SK-N-SH treated with all-trans-retinoic acid at 6 μM for 48 hours (cell line): ENCODE measurements around the gene CTIF.

Experiments
- ATAC-seq: fragments of 200-7000 bp; cut with Tn5 transposase; 3 replicates; pipeline ENCODE4 v1.9.1; 2020; ENCODE audit warnings: mild to moderate bottlenecking, moderate library complexity
- ARNTL ChIP-seq: fragments of 450-650 bp; formaldehyde crosslinking; IDR thresholded peaks from 2 replicates; pipeline ENCODE4 v1.5.0; 2020; ENCODE audit warnings: low read depth, mild to moderate bottlenecking, moderate library complexity, borderline replicate concordance
- BACH2 ChIP-seq: fragments of 250-450 bp; sonication (Bioruptor Pico); IDR thresholded peaks from 2 replicates; pipeline ENCODE4 v1.9.0; 2021; ENCODE audit warnings: mild to moderate bottlenecking, borderline replicate concordance
- CREB5 ChIP-seq: fragments of 250-450 bp; sonication (Bioruptor Pico); IDR thresholded peaks from 2 replicates; pipeline ENCODE4 v1.5.1; 2020; ENCODE audit warnings: low read depth, mild to moderate bottlenecking, moderate library complexity
- CSDC2 ChIP-seq: fragments of 250-450 bp; sonication (Bioruptor Pico); IDR thresholded peaks from 2 replicates; pipeline ENCODE4 v1.5.0; 2020; ENCODE audit warnings: mild to moderate bottlenecking, moderate library complexity
- CSRNP3 ChIP-seq: fragments of 250-450 bp; sonication (Bioruptor Pico); IDR thresholded peaks from 2 replicates; pipeline ENCODE4 v1.5.1; 2021; ENCODE audit warnings: mild to moderate bottlenecking, moderate library complexity
- ESRRG ChIP-seq: fragments of 250-450 bp; sonication (Bioruptor Pico); IDR thresholded peaks from 2 replicates; pipeline ENCODE4 v1.6.1; 2021; ENCODE audit warnings: mild to moderate bottlenecking
- GLIS3 ChIP-seq: fragments of 250-450 bp; sonication (Bioruptor Pico); IDR thresholded peaks from 2 replicates; pipeline ENCODE4 v1.5.0; 2020; ENCODE audit warnings: mild to moderate bottlenecking, moderate library complexity
- ISL1 ChIP-seq: fragments of 250-450 bp; sonication (Bioruptor Pico); IDR thresholded peaks from 2 replicates; pipeline ENCODE4 v2.1.2; 2022; ENCODE audit warnings: mild to moderate bottlenecking, moderate library complexity
- OSR1 ChIP-seq: fragments of 250-450 bp; sonication (Bioruptor Pico); IDR thresholded peaks from 2 replicates; pipeline ENCODE4 v1.8.0; 2022; ENCODE audit warnings: moderate library complexity, mild to moderate bottlenecking, inconsistent platforms
- POU6F1 ChIP-seq: fragments of 250-450 bp; sonication (Bioruptor Pico); IDR thresholded peaks from 2 replicates; pipeline ENCODE4 v1.8.0; 2021; ENCODE audit warnings: low read depth, mild to moderate bottlenecking, moderate library complexity, borderline replicate concordance
- PPARA ChIP-seq: fragments of 250-450 bp; sonication (Bioruptor Pico); IDR thresholded peaks from 2 replicates; pipeline ENCODE4 v1.5.0; 2020; ENCODE audit warnings: mild to moderate bottlenecking, borderline replicate concordance
- RARB ChIP-seq: fragments of 250-450 bp; sonication (Bioruptor Pico); IDR thresholded peaks from 2 replicates; pipeline ENCODE4 v1.8.0; 2021; ENCODE audit warnings: mild to moderate bottlenecking, moderate library complexity
- SNAI2 ChIP-seq: fragments of 250-450 bp; sonication (Bioruptor Pico); IDR thresholded peaks from 2 replicates; pipeline ENCODE4 v1.5.0; 2020; ENCODE audit warnings: mild to moderate bottlenecking, moderate library complexity
- TCF4 ChIP-seq: fragments of 250-450 bp; sonication (Bioruptor Pico); IDR thresholded peaks from 2 replicates; pipeline ENCODE4 v1.8.0; 2021; ENCODE audit warnings: mild to moderate bottlenecking, moderate library complexity, borderline replicate concordance
- TOX ChIP-seq: fragments of 250-450 bp; sonication (Bioruptor Pico); IDR thresholded peaks from 2 replicates; pipeline ENCODE4 v1.8.0; 2021; ENCODE audit warnings: mild to moderate bottlenecking, moderate library complexity, borderline replicate concordance
- ZC3H10 ChIP-seq: fragments of 250-450 bp; sonication (Bioruptor Pico); IDR thresholded peaks from 2 replicates; pipeline ENCODE4 v1.5.1; 2021; ENCODE audit warnings: mild to moderate bottlenecking, moderate library complexity
- ZFP3 ChIP-seq: fragments of 250-450 bp; sonication (Bioruptor Pico); IDR thresholded peaks from 2 replicates; pipeline ENCODE4 v1.5.0; 2020; ENCODE audit warnings: mild to moderate bottlenecking, moderate library complexity
- ZFP30 ChIP-seq: fragments of 450-650 bp; formaldehyde crosslinking; IDR thresholded peaks from 2 replicates; pipeline ENCODE4 v1.5.0; 2022; ENCODE audit warnings: mild to moderate bottlenecking, moderate library complexity
- ZNF70 ChIP-seq: fragments of 450-650 bp; formaldehyde crosslinking; IDR thresholded peaks from 2 replicates; pipeline ENCODE4 v1.5.0; 2020; ENCODE audit warnings: mild to moderate bottlenecking, moderate library complexity
- ZNF8 ChIP-seq: fragments of 450-650 bp; formaldehyde crosslinking; IDR thresholded peaks from 2 replicates; pipeline ENCODE4 v1.5.0; 2020; ENCODE audit warnings: mild to moderate bottlenecking, moderate library complexity
- TF ChIP-seq, protein P1 (sequence below): fragments of 250-450 bp; sonication (Bioruptor Pico); IDR thresholded peaks from 2 replicates; pipeline ENCODE4 v1.8.0; 2020; ENCODE audit warnings: mild to moderate bottlenecking, moderate library complexity, borderline replicate concordance

The CTIF gene

DNA sequence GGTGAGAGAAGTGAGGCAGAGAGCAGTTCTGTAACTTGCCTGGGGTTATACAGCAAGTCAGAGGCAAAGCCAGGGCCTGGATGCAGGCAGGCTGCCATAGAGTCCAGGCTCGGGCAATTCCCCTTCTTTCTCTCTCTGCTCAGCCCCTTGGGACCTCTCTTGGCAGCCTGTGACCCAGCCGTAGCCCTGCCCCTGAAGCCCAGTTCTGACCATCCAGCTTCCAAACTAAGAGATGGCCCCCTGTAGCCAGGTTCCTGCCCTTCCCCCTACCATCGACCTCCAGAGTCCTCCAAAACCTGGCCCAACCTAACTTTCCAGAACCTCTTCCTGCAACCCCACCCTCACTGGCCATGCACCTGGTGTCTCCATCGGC, 201.2 kb downstream of the CTIF start:
- no peak for TF ChIP-seq ZNF8 (CRISPR knock-in tag)
- no peak for TF ChIP-seq CSDC2
- no peak for TF ChIP-seq ARNTL
- TF ChIP-seq, protein P1, sequence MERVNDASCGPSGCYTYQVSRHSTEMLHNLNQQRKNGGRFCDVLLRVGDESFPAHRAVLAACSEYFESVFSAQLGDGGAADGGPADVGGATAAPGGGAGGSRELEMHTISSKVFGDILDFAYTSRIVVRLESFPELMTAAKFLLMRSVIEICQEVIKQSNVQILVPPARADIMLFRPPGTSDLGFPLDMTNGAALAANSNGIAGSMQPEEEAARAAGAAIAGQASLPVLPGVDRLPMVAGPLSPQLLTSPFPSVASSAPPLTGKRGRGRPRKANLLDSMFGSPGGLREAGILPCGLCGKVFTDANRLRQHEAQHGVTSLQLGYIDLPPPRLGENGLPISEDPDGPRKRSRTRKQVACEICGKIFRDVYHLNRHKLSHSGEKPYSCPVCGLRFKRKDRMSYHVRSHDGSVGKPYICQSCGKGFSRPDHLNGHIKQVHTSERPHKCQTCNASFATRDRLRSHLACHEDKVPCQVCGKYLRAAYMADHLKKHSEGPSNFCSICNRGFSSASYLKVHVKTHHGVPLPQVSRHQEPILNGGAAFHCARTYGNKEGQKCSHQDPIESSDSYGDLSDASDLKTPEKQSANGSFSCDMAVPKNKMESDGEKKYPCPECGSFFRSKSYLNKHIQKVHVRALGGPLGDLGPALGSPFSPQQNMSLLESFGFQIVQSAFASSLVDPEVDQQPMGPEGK = no peak
- no peak for TF ChIP-seq PPARA (CRISPR knock-in tag)
- no peak for TF ChIP-seq BACH2 (CRISPR knock-in tag)
- TF ChIP-seq ISL1 (CRISPR knock-in tag) = no peak
- TF ChIP-seq RARB (CRISPR knock-in tag) = no peak
- TF ChIP-seq OSR1 (CRISPR knock-in tag) = no peak
- no peak for TF ChIP-seq CREB5 (CRISPR knock-in tag)
- no peak for TF ChIP-seq SNAI2 (CRISPR knock-in tag)
- no peak for TF ChIP-seq TOX
- TF ChIP-seq POU6F1 (CRISPR knock-in tag) = no peak
- no peak for TF ChIP-seq ESRRG
- no peak for TF ChIP-seq TCF4 (CRISPR knock-in tag)

GRCh38 chr18:48740851-48741485, 202.1 kb downstream of the CTIF start:
- TF ChIP-seq CSRNP3 (CRISPR knock-in tag) (no peak), GLIS3 (CRISPR knock-in tag) (no peak), ZFP3 (CRISPR knock-in tag) (no peak), PPARA (CRISPR knock-in tag) (no peak), ARNTL (no peak), ZNF70 (no peak), ISL1 (CRISPR knock-in tag) (no peak), ESRRG (no peak), RARB (CRISPR knock-in tag) (no peak), OSR1 (CRISPR knock-in tag) (no peak), CSDC2 (no peak), TOX (no peak), ZC3H10 (CRISPR knock-in tag) (no peak), ZFP30 (CRISPR knock-in tag) (no peak), BACH2 (CRISPR knock-in tag) (no peak), POU6F1 (CRISPR knock-in tag) (no peak), ZNF8 (CRISPR knock-in tag) (no peak), SNAI2 (CRISPR knock-in tag) (no peak), CREB5 (CRISPR knock-in tag) (no peak)
- TF ChIP-seq, protein P1 = no peak
- ATAC-seq = no peak

More for the DNA sequence above, 201.2 kb downstream of the CTIF start:
- no peak for ATAC-seq
